Uterus (tissue), 4 donors: ENCODE measurements around the gene ZNF680. TPM values are rescaled to one million over a fixed set of nuclear protein-coding genes. Genes with fewer than 3 reads are reported as not detected.
A peak's percentile ranks its signal among the peaks of the same experiment; 100 is the strongest.

Source experiments
- DNase-seq, 2 donors: peaks; one replicate each; pipeline ENCODE4 v3.0.0-alpha.2; 2019 to 2020
- H3K27ac ChIP-seq, 2 donors: fragments of 200-600 bp; sonication (generic); 1 replicate in 1 of 2; 2 replicates in 1 of 2; pipeline ENCODE4 v1.5.1; 2016 to 2018
- H3K27me3 ChIP-seq, 2 donors: fragments of 200-600 bp; sonication (generic); one replicate each; pipeline ENCODE4 v1.5.1; 2018 to 2019; ENCODE audit warnings: control low read depth in 1 of 2
- H3K36me3 ChIP-seq, 2 donors: fragments of 200-600 bp; sonication (generic); one replicate each; pipeline ENCODE4 v1.5.1; 2019; ENCODE audit warnings: control low read depth in 1 of 2
- H3K4me1 ChIP-seq, 2 donors: fragments of 200-600 bp; sonication (generic); one replicate each; pipeline ENCODE4 v1.5.1; 2018 to 2019; ENCODE audit warnings: control low read depth in 1 of 2
- H3K4me3 ChIP-seq, 2 donors: fragments of 200-600 bp; sonication (generic); 1 replicate in 1 of 2; 2 replicates in 1 of 2; pipeline ENCODE4 v1.5.1; 2018 to 2019; ENCODE audit warnings: mild to moderate bottlenecking in 1 of 2
- H3K9me3 ChIP-seq, 2 donors: fragments of 200-600 bp; sonication (generic); one replicate each; pipeline ENCODE4 v1.5.1; 2019; ENCODE audit warnings: control low read depth in 1 of 2
- CTCF ChIP-seq, 4 experiments: fragments of 200-600 bp in 2 of 4; fragments of 450-650 bp in 2 of 4; sonication (generic) in 2 of 4; IDR thresholded peaks; one replicate each; pipeline ENCODE4 v1.5.1; 2016 to 2019; ENCODE audit warnings: antibody characterized with exemption in 4 of 4, mild to moderate bottlenecking in 2 of 4, moderate library complexity in 1 of 4
- POLR2A ChIP-seq, 2 donors: fragments of 450-650 bp; IDR thresholded peaks; one replicate each; pipeline ENCODE4 v1.6.1; 2016; ENCODE audit warnings: antibody characterized with exemption in 2 of 2, mild to moderate bottlenecking in 1 of 2, moderate library complexity in 1 of 2
- intact Hi-C: fragments of 100-400 bp; cut with DNase I; formaldehyde crosslinking; loops from one replicate; pipeline ENCODE4 v1.15.1; 2023; ENCODE audit warnings: low total_unique reads
- total RNA-seq, 4 donors: library from RNA; depleted of rRNA in 3 of 4; stranded (reverse); fragments of >200 nt in 3 of 4; gene quantifications; one replicate each; pipeline versions ENCODE4 v1.1.0 to v1.2.4, GENCODE V29; 2014 to 2023
- donor health status: DM: yes; HTN: yes; CAD: no.

Gene ZNF680
- total RNA-seq, 4 donors from 2014 or later: 5.1 to 47.2 (median 21.3) TPM

DNA sequence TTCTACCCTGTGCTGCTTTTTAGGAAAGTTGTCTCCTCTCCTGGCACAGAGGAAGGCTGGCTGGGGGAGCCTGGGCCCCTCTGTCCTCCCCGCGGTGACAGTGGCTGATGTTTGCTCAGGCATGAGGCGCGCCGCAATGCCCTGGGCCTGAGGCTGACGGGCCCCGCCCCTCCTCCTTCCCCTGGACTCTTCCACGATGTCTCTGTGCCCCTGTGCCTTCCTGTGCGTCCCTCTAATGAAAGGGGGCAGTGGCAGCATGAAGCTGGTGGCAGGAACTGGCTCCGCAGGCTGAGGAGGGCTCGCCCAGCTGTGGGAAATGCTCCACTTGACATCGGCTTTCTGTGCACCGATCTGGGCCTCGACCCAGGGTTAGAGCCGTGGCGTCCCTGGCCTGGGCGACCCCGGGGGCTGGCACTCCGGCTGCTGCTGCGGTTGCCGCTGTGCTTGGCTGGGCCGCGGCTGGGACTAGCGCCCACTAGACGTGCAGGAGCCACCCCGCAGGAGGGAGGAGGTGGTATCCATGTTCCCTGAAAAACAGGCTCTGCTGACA lies 67.9 kb downstream of the ZNF680 start:
- Histone ChIP-seq H3K4me3 (peak overlapping the region; percentile 10 to 15), H3K36me3 (no peaks in the 10 kb centered on the region), H3K27ac (no peak overlapping the region), H3K4me1 (no peaks in the 10 kb centered on the region), H3K27me3 (no peaks in the 10 kb centered on the region), H3K9me3 (no peaks in the 10 kb centered on the region)
- TF ChIP-seq CTCF (IDR thresholded peaks at IDR 0.05) (no peak), POLR2A (IDR thresholded peaks at IDR 0.05) (no peak)
- intact Hi-C loops: loop anchor here (5.0 kb wide), 1 partner anchor 543 kb away; no protein-coding TSS in a partner anchor
- no peak for DNase-seq

- no peak for DNase-seq
These were observed 77.2 kb downstream of the ZNF680 start for GRCh38 chr7:64485623-64486022.

More at GRCh38 chr7:64485623-64486022, 77.2 kb downstream of the ZNF680 start:
- Histone ChIP-seq H3K4me1 (no peaks in the 10 kb centered on the region), H3K27ac (no peak overlapping the region), H3K4me3 (no peak overlapping the region), H3K9me3 (no peaks in the 10 kb centered on the region), H3K36me3 (no peaks in the 10 kb centered on the region), H3K27me3 (no peaks in the 10 kb centered on the region)
- intact Hi-C loops: no loop called here
- TF ChIP-seq POLR2A (IDR thresholded peaks at IDR 0.05): no peak
- no peak for TF ChIP-seq CTCF (IDR thresholded peaks at IDR 0.05)

Other genes starting within 250 kb of the ZNF680 start
- gene ZNF736, start 249.1 kb downstream of the ZNF680 start, total RNA-seq: 10 to 100 TPM; 16.5 to 43.2 (median 25.2) TPM
- 10 to 100 TPM in 1 of 4 donors, 1 to 10 TPM in 3; 1.8 to 17.1 (median 7.2) TPM for gene ZNF107, start 103.1 kb upstream of the ZNF680 start, total RNA-seq
- gene ZNF138, start 231.4 kb upstream of the ZNF680 start, total RNA-seq: 10 to 100 TPM; 13.5 to 27.7 (median 15.2) TPM